Measurements from ENCODE around the gene NUDT2. TPM values are rescaled to one million over a fixed set of nuclear protein-coding genes. Genes with fewer than 3 reads are reported as not detected.

NUDT2 gene
- total RNA-seq, 1 donor from 2014 or later, result 32.9 TPM

Small RNA genes lying within 50 kb of the gene (small RNA-seq; reads per million reads assigned to genes)
- gene RF00019 (not detected), gene RNU2-50P (0.09 reads per million)

Other genes with a start within 250 kb of the NUDT2 start
- gene DCAF12, start 202.9 kb upstream of the NUDT2 start, total RNA-seq, result 36.5 TPM
- gene UBAP1, start 150.5 kb upstream of the NUDT2 start, total RNA-seq, result 21.4 TPM
- 5.7 TPM for gene KIF24, start 301 bp upstream of the NUDT2 start, total RNA-seq
- 4.2 TPM for gene MYORG, start 47.3 kb downstream of the NUDT2 start, total RNA-seq
- gene FAM219A, start 129.0 kb downstream of the NUDT2 start, total RNA-seq, result 2.6 TPM
- gene DNAI1, start 129.2 kb downstream of the NUDT2 start, total RNA-seq, result not detected
- gene ENHO, start 193.4 kb downstream of the NUDT2 start, total RNA-seq, result 4.2 TPM